Keratinocyte (primary cell): ENCODE results near the gene SRSF1. TPM values are rescaled to one million over a fixed set of nuclear protein-coding genes. Genes with fewer than 3 reads are reported as not detected.

Source experiments
- DNase-seq: peaks from one replicate; pipeline ENCODE4 v3.0.0-alpha.2; 2011; ENCODE audit warnings: low read depth, missing footprints, low spot score
- FAIRE-seq: peaks from 2 replicates; lab custom pipeline; 2011; peaks lifted over from hg19 to GRCh38; lab: Jason Lieb, UNC
- H2AFZ ChIP-seq: 2 replicates; pipeline ENCODE4 v1.6.0; 2012; ENCODE audit warnings: low read length, control low read depth, inconsistent platforms; ENCODE audit not compliant: control insufficient read depth
- H3K27ac ChIP-seq: 2 replicates; pipeline ENCODE4 v1.5.1; 2011; ENCODE audit warnings: low read length; ENCODE audit not compliant: control insufficient read depth, insufficient read depth
- H3K27me3 ChIP-seq: 3 replicates; pipeline ENCODE4 v1.6.0; 2011; ENCODE audit warnings: low read length; ENCODE audit not compliant: control insufficient read depth, insufficient read depth; ENCODE audit errors: extremely low read depth
- H3K36me3 ChIP-seq, 2 experiments: 2 replicates in 1 of 2; 3 replicates in 1 of 2; pipeline ENCODE4 v1.5.1; 2011; ENCODE audit warnings: low read length in 2 of 2, mild to moderate bottlenecking in 1 of 2; ENCODE audit not compliant: control insufficient read depth in 2 of 2, insufficient read depth in 2 of 2; ENCODE audit errors: extremely low read depth in 1 of 2
- H3K4me1 ChIP-seq: 3 replicates; pipeline ENCODE4 v1.5.1; 2011; ENCODE audit warnings: low read length; ENCODE audit not compliant: control insufficient read depth, insufficient read depth; ENCODE audit errors: extremely low read depth
- H3K4me2 ChIP-seq: 3 replicates; pipeline ENCODE4 v1.6.0; 2011; ENCODE audit warnings: low read depth, low read length; ENCODE audit not compliant: control insufficient read depth, insufficient read depth; ENCODE audit errors: extremely low read depth
- H3K4me3 ChIP-seq, 3 experiments: fragments of 200-600 bp in 1 of 3; sonication (generic) in 1 of 3; 2 replicates in 2 of 3; 3 replicates in 1 of 3; pipeline ENCODE4 v1.5.1; 2011 to 2016; ENCODE audit warnings: low read length in 3 of 3, mild to moderate bottlenecking in 3 of 3, control low read depth in 2 of 3, inconsistent platforms in 1 of 3, low read depth in 1 of 3, mixed read lengths in 1 of 3, mixed run types in 1 of 3, moderate library complexity in 1 of 3; ENCODE audit not compliant: control insufficient read depth in 2 of 3, insufficient read depth in 2 of 3; ENCODE audit errors: extremely low read depth in 1 of 3
- H3K79me2 ChIP-seq: 2 replicates; pipeline ENCODE4 v1.6.0; 2012; ENCODE audit warnings: low read length; ENCODE audit not compliant: control insufficient read depth, insufficient read depth
- H3K9ac ChIP-seq: 3 replicates; pipeline ENCODE4 v1.6.0; 2011; ENCODE audit warnings: low read length; ENCODE audit not compliant: control insufficient read depth, insufficient read depth; ENCODE audit errors: extremely low read depth
- H3K9me1 ChIP-seq: 3 replicates; pipeline ENCODE4 v1.6.0; 2011; ENCODE audit warnings: low read length; ENCODE audit not compliant: control insufficient read depth, insufficient read depth; ENCODE audit errors: extremely low read depth
- H3K9me3 ChIP-seq: 2 replicates; pipeline ENCODE4 v1.5.1; 2012; ENCODE audit warnings: low read depth, low read length; ENCODE audit not compliant: control insufficient read depth
- H4K20me1 ChIP-seq: 3 replicates; pipeline ENCODE4 v1.6.0; 2011; ENCODE audit warnings: low read length; ENCODE audit not compliant: control insufficient read depth, insufficient read depth; ENCODE audit errors: extremely low read depth
- CTCF ChIP-seq, 3 experiments: IDR thresholded peaks in 1 of 3; conservative IDR thresholded peaks in 1 of 3; optimal IDR thresholded peaks in 1 of 3; 2 replicates in 2 of 3; 3 replicates in 1 of 3; pipeline versions ENCODE3 to v1.5.1; 2011; ENCODE audit warnings: low read length in 3 of 3, mild to moderate bottlenecking in 3 of 3, moderate library complexity in 2 of 3, control low read depth in 1 of 3, inconsistent platforms in 1 of 3; ENCODE audit not compliant: insufficient read depth in 2 of 3; ENCODE audit errors: extremely low read depth in 1 of 3
- EZH2 ChIP-seq: IDR thresholded peaks from one replicate; pipeline ENCODE4 v1.6.1; 2012; ENCODE audit warnings: inconsistent platforms, mild to moderate bottlenecking, low read length, moderate library complexity
- dilution Hi-C: fragments of 300-500 bp; cut with MboI; formaldehyde crosslinking; loops from one replicate; pipeline ENCODE4 v1.7.0; 2020; ENCODE audit warnings: low sequenced_read_pairs; ENCODE audit not compliant: extremely low pct_ligation_motif_present
- polyA plus RNA-seq, 5 experiments: library from polyadenylated mRNA; depleted of rRNA in 3 of 5; stranded (reverse) in 3 of 5; stranded (forward) in 1 of 5; unstranded in 1 of 5; fragments of >200 nt; gene quantifications; 1 replicate in 1 of 5; 2 replicates in 3 of 5; 3 replicates in 1 of 5; pipeline versions ENCODE4 v1.2.1 to v1.2.3, GENCODE V29; 2011 to 2012; ENCODE audit warnings: missing spikeins in 2 of 5, low read depth in 1 of 5, low replicate concordance in 1 of 5

The SRSF1 gene
- polyA plus RNA-seq, 1 donor (not counting 4 experiments of a cell fraction or from before 2014, with no cell fraction given) = 272 TPM

GRCh38 chr17:58005031-58005727 is 1.9 kb downstream of the SRSF1 start:
- no peaks in the 10 kb centered on the region for H3K9me3 ChIP-seq
- peaks cover 36% of the 10 kb centered on the region for H3K4me1 ChIP-seq
- H3K9me1 ChIP-seq = no peaks in the 10 kb centered on the region
- H3K4me2 ChIP-seq = peak overlapping the region; percentile 100
- peaks cover 28% of the 10 kb centered on the region for H4K20me1 ChIP-seq
- dilution Hi-C loops = no loop called here
- FAIRE-seq = peak; percentile 65
- peaks cover 15 to 51% of the 10 kb centered on the region in 2 experiments for H3K36me3 ChIP-seq
- peaks cover 53% of the 10 kb centered on the region for H3K79me2 ChIP-seq
- no peak overlapping the region for H2AFZ ChIP-seq
- H3K27me3 ChIP-seq = no peaks in the 10 kb centered on the region
- DNase-seq = no peak
- H3K27ac ChIP-seq = peak overlapping the region; percentile 99
- peak in 1 of 3 experiments; percentile 24 for TF ChIP-seq CTCF (optimal IDR thresholded peaks at IDR 0.05 in 1 of 3, IDR thresholded peaks at IDR 0.05 in 1 of 3, conservative IDR thresholded peaks at IDR 0.05 in 1 of 3; ENCODE audit: extremely low read depth in 1 of 3, insufficient read depth in 2 of 3, low read length in 3 of 3)
- no peak for TF ChIP-seq EZH2
- peak overlapping the region; percentile 100 for H3K9ac ChIP-seq
- H3K4me3 ChIP-seq = peak overlapping the region; percentile 98 to 99 (median 99)

DNA sequence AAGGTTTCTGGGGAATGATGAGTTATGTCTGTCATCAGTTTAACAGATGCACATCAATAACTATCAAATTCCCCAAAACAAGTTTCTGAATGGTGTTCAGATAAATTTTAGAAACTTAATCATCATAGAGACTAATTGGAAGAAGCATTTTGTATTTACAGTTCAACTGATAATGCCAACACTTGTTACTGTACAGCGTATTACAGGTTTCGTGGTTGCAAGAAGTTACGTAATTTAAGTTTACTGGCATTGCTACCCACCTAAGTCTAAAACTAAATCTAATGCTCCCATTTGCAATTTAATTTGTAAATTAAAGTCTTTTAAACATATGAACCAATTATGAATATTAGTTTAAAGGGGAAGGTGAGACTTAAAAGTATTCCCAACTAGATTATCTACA is 3.0 kb downstream of the SRSF1 start:
- H2AFZ ChIP-seq = no peak overlapping the region
- peak overlapping the region; percentile 9 for H3K9ac ChIP-seq
- TF ChIP-seq CTCF (optimal IDR thresholded peaks at IDR 0.05 in 1 of 3, IDR thresholded peaks at IDR 0.05 in 1 of 3, conservative IDR thresholded peaks at IDR 0.05 in 1 of 3; ENCODE audit: extremely low read depth in 1 of 3, insufficient read depth in 2 of 3, low read length in 3 of 3) (no peak), EZH2 (no peak)
- no peak overlapping the region for H3K27ac ChIP-seq
- DNase-seq (no peak), FAIRE-seq (no peak)
- H3K4me3 ChIP-seq = peak overlapping the region in 1 of 3 experiments; percentile 5
- H3K4me1 ChIP-seq = peaks cover 36% of the 10 kb centered on the region
- H3K9me1 ChIP-seq = no peaks in the 10 kb centered on the region
- no peaks in the 10 kb centered on the region for H3K27me3 ChIP-seq
- peaks cover 15 to 54% of the 10 kb centered on the region in 2 experiments for H3K36me3 ChIP-seq
- dilution Hi-C loops = no loop called here
- peaks cover 28% of the 10 kb centered on the region for H4K20me1 ChIP-seq
- no peaks in the 10 kb centered on the region for H3K9me3 ChIP-seq
- peaks cover 56% of the 10 kb centered on the region for H3K79me2 ChIP-seq
- H3K4me2 ChIP-seq = peak overlapping the region; percentile 100
